HG03064 (cell line): Measurements from ENCODE around the gene MICAL3.
"Not testable (repeated sequence)": the region's sequence is repeated elsewhere in the genome, so short reads cannot be mapped to it uniquely, and the experiment has no call there.

Source experiments
- ATAC-seq: cut with Tn5 transposase; IDR thresholded peaks from one replicate; pipeline ENCODE4 v1.9.1; 2021; ENCODE audit warnings: low read depth; ENCODE audit not compliant: unreplicated experiment

The MICAL3 gene

GRCh38 chr22:18059473-18059872, 35.1 kb upstream of the MICAL3 start:
- ATAC-seq: no peak

- no peak for ATAC-seq
These were observed 34.7 kb upstream of the MICAL3 start for GRCh38 chr22:18059094-18059417.

GRCh38 chr22:18058371-18059093, 34.2 kb upstream of the MICAL3 start:
- no peak for ATAC-seq

GRCh38 chr22:18057568-18058209, 33.3 kb upstream of the MICAL3 start:
- ATAC-seq: peak; percentile 46

GRCh38 chr22:18056807-18057474, 32.6 kb upstream of the MICAL3 start:
- peak; percentile 62 for ATAC-seq

GRCh38 chr22:18056161-18056666, 31.9 kb upstream of the MICAL3 start:
- no peak for ATAC-seq

GRCh38 chr22:18055619-18056160, 31.3 kb upstream of the MICAL3 start:
- no peak for ATAC-seq

- not testable (repeated sequence) for ATAC-seq
These were observed 29.0 kb upstream of the MICAL3 start for GRCh38 chr22:18053216-18053946.

GRCh38 chr22:18051113-18051512, 26.8 kb upstream of the MICAL3 start:
- not testable (repeated sequence) for ATAC-seq

GRCh38 chr22:18050065-18050464, 25.7 kb upstream of the MICAL3 start:
- ATAC-seq: no peak

- ATAC-seq: no peak
These were observed 24.1 kb upstream of the MICAL3 start for GRCh38 chr22:18048441-18048898.

- ATAC-seq: no peak
These were observed 23.7 kb upstream of the MICAL3 start for GRCh38 chr22:18048041-18048440.

GRCh38 chr22:18045794-18046193, 21.4 kb upstream of the MICAL3 start:
- no peak for ATAC-seq

- no peak for ATAC-seq
These were observed 20.3 kb upstream of the MICAL3 start for GRCh38 chr22:18044548-18045271.

GRCh38 chr22:18042685-18043084, 18.3 kb upstream of the MICAL3 start:
- ATAC-seq: no peak

GRCh38 chr22:18040898-18041297, 16.5 kb upstream of the MICAL3 start:
- ATAC-seq: not testable (repeated sequence)

GRCh38 chr22:18035751-18036150, 11.4 kb upstream of the MICAL3 start:
- no peak for ATAC-seq

- ATAC-seq: no peak
These were observed 9.7 kb upstream of the MICAL3 start for GRCh38 chr22:18034076-18034475.

GRCh38 chr22:18033204-18033998, 9.0 kb upstream of the MICAL3 start:
- ATAC-seq: no peak
